Progenitor cell of endocrine pancreas (in vitro differentiated cells): ENCODE data around the gene CHMP3. TPM values are rescaled to one million over a fixed set of nuclear protein-coding genes. Genes with fewer than 3 reads are reported as not detected.

ENCODE experiments used
- DNase-seq: peaks from one replicate; pipeline ENCODE4 v3.0.0; 2021; ENCODE audit warnings: low spot score; ENCODE audit not compliant: unreplicated experiment
- H3K27ac Mint-ChIP-seq: 2 replicates; pipeline ENCODE4 v1.8.0; 2021; ENCODE audit warnings: mild to moderate bottlenecking, moderate library complexity, mixed read lengths
- H3K27me3 Mint-ChIP-seq: 2 replicates; pipeline ENCODE4 v1.8.0; 2021; ENCODE audit warnings: mixed read lengths
- H3K36me3 Mint-ChIP-seq: 2 replicates; pipeline ENCODE4 v1.8.0; 2022; ENCODE audit warnings: mixed read lengths; ENCODE audit not compliant: insufficient read depth
- H3K4me1 Mint-ChIP-seq: 2 replicates; pipeline ENCODE4 v1.8.0; 2021; ENCODE audit warnings: low read depth, mixed read lengths
- H3K4me3 Mint-ChIP-seq: 2 replicates; pipeline ENCODE4 v1.8.0; 2021; ENCODE audit warnings: low read depth, mild to moderate bottlenecking, moderate library complexity, mixed read lengths
- H3K9me3 Mint-ChIP-seq: 2 replicates; pipeline ENCODE4 v1.8.0; 2021; ENCODE audit warnings: low read depth, mixed read lengths
- CTCF ChIP-seq: fragments of 200-600 bp; sonication (generic); IDR thresholded peaks from one replicate; pipeline ENCODE4 v1.5.0; 2021; ENCODE audit warnings: antibody characterized with exemption, mild to moderate bottlenecking; ENCODE audit not compliant: unreplicated experiment
- total RNA-seq: library from RNA; stranded (reverse); gene quantifications from 2 replicates; pipeline ENCODE4 v1.2.1, GENCODE V29; 2021

Gene CHMP3
- total RNA-seq, 1 donor from 2014 or later = 94.1 TPM

GRCh38 chr2:86580560-86580959 lies 17.3 kb upstream of the CHMP3 start:
- DNase-seq = no peak
- Mint-ChIP-seq H3K27ac (no peak overlapping the region), H3K4me1 (no peaks in the 10 kb centered on the region), H3K9me3 (peaks cover 7% of the 10 kb centered on the region), H3K4me3 (no peak overlapping the region), H3K36me3 (no peaks in the 10 kb centered on the region), H3K27me3 (peaks cover 3% of the 10 kb centered on the region)
- no peak for TF ChIP-seq CTCF

GRCh38 chr2:86577817-86578456 lies 14.7 kb upstream of the CHMP3 start:
- no peak for DNase-seq
- H3K9me3 Mint-ChIP-seq = peaks cover 7% of the 10 kb centered on the region
- TF ChIP-seq CTCF = no peak
- no peaks in the 10 kb centered on the region for H3K36me3 Mint-ChIP-seq
- no peak overlapping the region for H3K4me3 Mint-ChIP-seq
- H3K4me1 Mint-ChIP-seq = no peaks in the 10 kb centered on the region
- no peaks in the 10 kb centered on the region for H3K27me3 Mint-ChIP-seq
- H3K27ac Mint-ChIP-seq = no peak overlapping the region

GRCh38 chr2:86570059-86570458 lies 6.8 kb upstream of the CHMP3 start:
- DNase-seq = no peak
- H3K27me3 Mint-ChIP-seq = peaks cover 14% of the 10 kb centered on the region
- H3K4me1 Mint-ChIP-seq = no peaks in the 10 kb centered on the region
- H3K36me3 Mint-ChIP-seq = no peaks in the 10 kb centered on the region
- no peak overlapping the region for H3K27ac Mint-ChIP-seq
- H3K9me3 Mint-ChIP-seq = no peaks in the 10 kb centered on the region
- H3K4me3 Mint-ChIP-seq = no peak overlapping the region
- TF ChIP-seq CTCF = no peak

- no peak for TF ChIP-seq CTCF
- Mint-ChIP-seq H3K4me1 (peaks cover 4% of the 10 kb centered on the region), H3K36me3 (peaks cover 4% of the 10 kb centered on the region), H3K9me3 (peaks cover 6% of the 10 kb centered on the region), H3K4me3 (no peak overlapping the region), H3K27ac (no peak overlapping the region), H3K27me3 (peaks cover 16% of the 10 kb centered on the region)
- DNase-seq = no peak
Measured at GRCh38 chr2:86566821-86567190, 3.6 kb upstream of the CHMP3 start.

GRCh38 chr2:86566158-86566820 lies 3.0 kb upstream of the CHMP3 start:
- DNase-seq = no peak
- Mint-ChIP-seq H3K4me1 (peaks cover 8% of the 10 kb centered on the region), H3K9me3 (peaks cover 6% of the 10 kb centered on the region), H3K4me3 (no peak overlapping the region), H3K27ac (no peak overlapping the region), H3K36me3 (peaks cover 4% of the 10 kb centered on the region), H3K27me3 (peaks cover 16% of the 10 kb centered on the region)
- TF ChIP-seq CTCF = no peak
